ENCODE results near the gene MDM2.

Gene MDM2

DNA sequence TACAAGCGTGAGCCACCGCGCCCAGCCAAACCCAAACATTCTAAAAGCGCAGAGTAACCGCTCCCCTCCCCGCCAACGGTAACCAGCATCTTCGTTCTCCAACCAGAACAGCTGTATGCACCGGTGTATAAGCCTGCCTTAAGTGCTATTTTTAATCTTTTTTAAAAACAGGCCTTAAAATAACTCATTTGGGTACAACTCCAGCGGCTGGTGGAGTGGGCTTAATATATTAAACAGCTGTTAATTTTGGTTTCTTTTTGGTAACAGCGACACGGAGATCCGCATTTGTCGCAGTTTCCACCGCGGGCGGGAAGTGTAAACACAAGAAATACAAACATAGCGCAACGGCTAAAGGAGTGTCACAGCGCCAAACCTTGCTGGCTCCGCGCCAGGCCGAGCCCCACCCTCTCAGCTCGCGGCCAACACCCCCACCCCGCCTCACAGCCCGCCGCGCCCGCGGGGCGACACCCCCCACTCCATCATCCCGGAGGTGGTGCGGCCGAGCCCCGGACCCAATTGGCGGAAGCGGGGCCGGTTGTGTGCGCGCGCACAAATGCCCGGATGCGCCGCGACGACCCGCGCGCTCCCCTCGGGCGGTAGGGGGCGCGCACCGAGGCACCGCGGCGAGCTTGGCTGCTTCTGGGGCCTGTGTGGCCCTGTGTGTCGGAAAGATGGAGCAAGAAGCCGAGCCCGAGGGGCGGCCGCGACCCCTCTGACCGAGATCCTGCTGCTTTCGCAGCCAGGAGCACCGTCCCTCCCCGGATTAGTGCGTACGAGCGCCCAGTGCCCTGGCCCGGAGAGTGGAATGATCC, at the start of gene MDM2:
TSS of gene MDM2 (plus strand) at position 602 of the 812 bp plus-strand sequence. CDS start 301 bp downstream, outside the sequence.
- H3K4me3 ChIP-seq (ENCODE audit: low read depth, low read length): peak within 1 kb of the TSS; percentile 96
- DNase-seq (ENCODE audit: low read depth): peak; percentile 64
- TF ChIP-seq, protein P1, sequence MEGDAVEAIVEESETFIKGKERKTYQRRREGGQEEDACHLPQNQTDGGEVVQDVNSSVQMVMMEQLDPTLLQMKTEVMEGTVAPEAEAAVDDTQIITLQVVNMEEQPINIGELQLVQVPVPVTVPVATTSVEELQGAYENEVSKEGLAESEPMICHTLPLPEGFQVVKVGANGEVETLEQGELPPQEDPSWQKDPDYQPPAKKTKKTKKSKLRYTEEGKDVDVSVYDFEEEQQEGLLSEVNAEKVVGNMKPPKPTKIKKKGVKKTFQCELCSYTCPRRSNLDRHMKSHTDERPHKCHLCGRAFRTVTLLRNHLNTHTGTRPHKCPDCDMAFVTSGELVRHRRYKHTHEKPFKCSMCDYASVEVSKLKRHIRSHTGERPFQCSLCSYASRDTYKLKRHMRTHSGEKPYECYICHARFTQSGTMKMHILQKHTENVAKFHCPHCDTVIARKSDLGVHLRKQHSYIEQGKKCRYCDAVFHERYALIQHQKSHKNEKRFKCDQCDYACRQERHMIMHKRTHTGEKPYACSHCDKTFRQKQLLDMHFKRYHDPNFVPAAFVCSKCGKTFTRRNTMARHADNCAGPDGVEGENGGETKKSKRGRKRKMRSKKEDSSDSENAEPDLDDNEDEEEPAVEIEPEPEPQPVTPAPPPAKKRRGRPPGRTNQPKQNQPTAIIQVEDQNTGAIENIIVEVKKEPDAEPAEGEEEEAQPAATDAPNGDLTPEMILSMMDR (IDR thresholded peaks at IDR 0.05; ENCODE audit: control insufficient read depth, extremely low read depth, insufficient read depth): peak; percentile 77

DNA sequence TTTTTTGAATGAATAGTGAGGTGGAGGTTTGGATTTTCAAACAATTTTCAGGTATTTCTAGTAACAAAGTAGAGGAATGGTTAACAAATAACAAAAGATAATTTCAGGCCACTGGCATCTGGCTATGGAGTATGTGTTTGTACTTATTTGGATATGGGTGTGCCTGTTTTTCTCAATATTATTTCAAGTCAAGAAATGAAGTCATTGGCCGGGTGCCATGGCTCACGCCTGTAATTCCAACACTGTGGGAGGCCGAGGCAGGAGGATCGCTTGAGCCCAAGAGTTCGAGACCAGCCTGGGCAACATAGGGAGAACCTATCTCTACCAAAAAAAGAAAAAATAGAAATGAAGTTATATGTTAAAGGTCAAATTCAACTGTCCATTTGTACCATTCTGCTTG, 48.1 kb upstream of the MDM2 start:
- no peak for DNase-seq (ENCODE audit: low read depth)
- no peak overlapping the region for H3K4me3 ChIP-seq (ENCODE audit: low read depth, low read length)
- TF ChIP-seq, protein P1 (IDR thresholded peaks at IDR 0.05; ENCODE audit: control insufficient read depth, extremely low read depth, insufficient read depth): no peak

DNA sequence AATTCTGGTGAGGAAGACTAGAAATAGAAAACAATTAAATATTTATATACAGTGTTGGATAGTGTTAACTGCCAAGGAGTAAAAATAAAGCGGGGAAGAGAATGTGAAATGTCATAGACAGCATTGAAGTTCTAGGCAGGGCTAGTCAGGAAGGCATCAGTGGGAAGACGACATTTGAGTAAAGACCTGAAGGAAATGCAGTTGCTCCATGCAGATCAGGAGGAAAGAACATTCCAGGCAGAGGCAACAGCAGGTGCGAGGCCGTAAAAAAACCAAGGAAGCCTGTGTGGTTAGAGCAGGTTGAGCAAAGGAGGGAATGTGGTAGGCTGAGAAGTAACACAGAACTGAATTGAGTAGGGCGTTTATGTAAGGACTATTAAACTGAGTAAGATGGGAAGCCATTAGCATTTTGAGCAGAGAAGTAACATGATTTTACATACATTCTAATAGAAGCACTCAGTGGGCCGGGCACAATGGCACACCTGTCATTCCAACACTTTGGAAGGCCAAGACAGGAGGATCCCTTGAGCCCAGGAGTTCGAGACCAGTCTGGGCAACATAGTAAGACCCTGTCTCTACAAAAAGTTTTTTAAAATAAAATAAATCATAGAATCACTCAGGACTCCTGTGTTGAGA, 47.1 kb upstream of the MDM2 start:
- TF ChIP-seq, protein P1 (IDR thresholded peaks at IDR 0.05; ENCODE audit: control insufficient read depth, extremely low read depth, insufficient read depth): no peak
- no peak overlapping the region for H3K4me3 ChIP-seq (ENCODE audit: low read depth, low read length)
- no peak for DNase-seq (ENCODE audit: low read depth)

DNA sequence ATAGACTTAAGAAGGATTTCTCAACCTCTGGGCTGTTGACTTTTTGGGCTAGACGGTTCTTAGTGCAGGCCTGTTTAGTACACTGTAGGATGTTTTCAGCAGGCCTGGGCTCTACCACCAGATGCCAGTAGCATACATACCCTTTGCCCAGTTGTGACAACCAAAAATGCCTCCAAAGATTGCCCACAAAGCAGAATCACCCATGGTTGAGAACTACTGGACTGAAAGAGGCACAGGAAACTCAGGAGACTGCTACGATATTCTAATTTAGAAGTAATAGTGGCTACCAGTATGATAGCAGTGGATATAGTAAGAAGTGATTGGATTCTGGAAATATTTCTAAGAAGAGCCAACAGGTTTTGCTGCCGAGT, 46.5 kb upstream of the MDM2 start:
- TF ChIP-seq, protein P1 (IDR thresholded peaks at IDR 0.05; ENCODE audit: control insufficient read depth, extremely low read depth, insufficient read depth): no peak
- H3K4me3 ChIP-seq (ENCODE audit: low read depth, low read length): no peak overlapping the region
- DNase-seq (ENCODE audit: low read depth): no peak

DNA sequence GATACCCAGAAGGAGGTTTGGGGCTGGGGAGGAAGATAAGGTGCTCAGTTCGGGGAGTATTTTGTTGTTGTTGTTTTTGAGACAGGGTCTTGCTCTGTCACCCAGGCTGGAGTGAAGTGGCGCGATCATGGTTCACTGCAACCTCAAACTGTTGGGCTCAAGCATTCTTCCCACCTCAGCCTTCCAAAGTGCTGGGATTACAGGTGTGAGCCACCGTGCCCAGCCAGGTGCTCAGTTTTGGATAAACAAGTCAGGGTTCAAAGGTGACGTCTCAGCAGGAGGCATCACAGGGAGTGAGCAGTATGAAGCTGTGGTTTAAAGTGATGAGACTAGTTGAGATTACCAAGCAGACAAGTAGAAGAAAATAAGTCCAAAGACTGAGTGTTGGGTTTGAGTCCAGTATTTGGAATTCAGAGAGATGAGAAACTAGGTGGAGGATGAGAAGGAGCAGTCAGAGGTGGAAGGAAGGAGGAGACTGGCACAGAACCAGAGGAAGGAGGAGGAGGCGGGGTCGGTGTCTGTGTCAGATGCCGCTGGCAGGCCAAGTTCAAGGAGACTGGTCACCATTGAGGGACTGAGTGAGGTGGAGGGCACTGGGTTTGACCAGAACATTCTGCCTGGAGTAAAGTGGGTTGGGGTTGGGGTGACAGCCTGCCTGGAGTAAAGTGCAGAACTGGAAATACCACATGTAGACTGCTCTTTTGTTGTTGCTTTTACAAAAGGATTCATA, 45.9 kb upstream of the MDM2 start:
- TF ChIP-seq, protein P1 (IDR thresholded peaks at IDR 0.05; ENCODE audit: control insufficient read depth, extremely low read depth, insufficient read depth): no peak
- no peak overlapping the region for H3K4me3 ChIP-seq (ENCODE audit: low read depth, low read length)
- no peak for DNase-seq (ENCODE audit: low read depth)

DNA sequence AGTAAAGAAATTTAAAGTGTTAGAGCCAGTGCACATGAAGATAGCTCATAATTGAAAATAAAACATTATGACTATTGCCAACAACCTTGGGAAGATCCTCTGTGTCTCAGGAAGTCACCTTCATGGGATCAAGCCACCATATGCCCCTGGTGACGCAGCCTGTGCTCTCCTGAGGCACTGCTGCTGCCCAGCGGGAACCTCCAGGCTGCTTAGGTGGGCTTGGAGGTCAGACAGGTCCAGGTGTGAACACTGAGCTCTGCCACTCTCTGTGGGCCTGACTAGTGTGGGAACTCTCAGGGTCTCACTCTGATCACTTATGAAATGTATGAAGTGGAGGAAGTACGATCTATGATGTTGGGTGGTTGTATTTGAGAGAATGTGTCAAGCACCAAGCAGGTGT, 45.3 kb upstream of the MDM2 start:
- DNase-seq (ENCODE audit: low read depth): no peak
- TF ChIP-seq, protein P1 (IDR thresholded peaks at IDR 0.05; ENCODE audit: control insufficient read depth, extremely low read depth, insufficient read depth): no peak
- no peak overlapping the region for H3K4me3 ChIP-seq (ENCODE audit: low read depth, low read length)

All from LNCaP clone FGC (cell line).